GM18519 (cell line): ENCODE data around the gene TMEM44.
"Not testable (repeated sequence)": the region's sequence is repeated elsewhere in the genome, so short reads cannot be mapped to it uniquely, and the experiment has no call there.

Source experiments
- ATAC-seq: cut with Tn5 transposase; IDR thresholded peaks from one replicate; pipeline ENCODE4 v1.9.1; 2021; ENCODE audit warnings: mild to moderate bottlenecking, moderate library complexity; ENCODE audit not compliant: unreplicated experiment, low FRiP score

TMEM44 gene

GRCh38 chr3:194560047-194560446 lies 73.2 kb downstream of the TMEM44 start:
- ATAC-seq: no peak

- ATAC-seq: no peak
Measured at GRCh38 chr3:194559530-194559929, 73.7 kb downstream of the TMEM44 start.

GRCh38 chr3:194556086-194557056 lies 76.8 kb downstream of the TMEM44 start:
- ATAC-seq: no peak

DNA sequence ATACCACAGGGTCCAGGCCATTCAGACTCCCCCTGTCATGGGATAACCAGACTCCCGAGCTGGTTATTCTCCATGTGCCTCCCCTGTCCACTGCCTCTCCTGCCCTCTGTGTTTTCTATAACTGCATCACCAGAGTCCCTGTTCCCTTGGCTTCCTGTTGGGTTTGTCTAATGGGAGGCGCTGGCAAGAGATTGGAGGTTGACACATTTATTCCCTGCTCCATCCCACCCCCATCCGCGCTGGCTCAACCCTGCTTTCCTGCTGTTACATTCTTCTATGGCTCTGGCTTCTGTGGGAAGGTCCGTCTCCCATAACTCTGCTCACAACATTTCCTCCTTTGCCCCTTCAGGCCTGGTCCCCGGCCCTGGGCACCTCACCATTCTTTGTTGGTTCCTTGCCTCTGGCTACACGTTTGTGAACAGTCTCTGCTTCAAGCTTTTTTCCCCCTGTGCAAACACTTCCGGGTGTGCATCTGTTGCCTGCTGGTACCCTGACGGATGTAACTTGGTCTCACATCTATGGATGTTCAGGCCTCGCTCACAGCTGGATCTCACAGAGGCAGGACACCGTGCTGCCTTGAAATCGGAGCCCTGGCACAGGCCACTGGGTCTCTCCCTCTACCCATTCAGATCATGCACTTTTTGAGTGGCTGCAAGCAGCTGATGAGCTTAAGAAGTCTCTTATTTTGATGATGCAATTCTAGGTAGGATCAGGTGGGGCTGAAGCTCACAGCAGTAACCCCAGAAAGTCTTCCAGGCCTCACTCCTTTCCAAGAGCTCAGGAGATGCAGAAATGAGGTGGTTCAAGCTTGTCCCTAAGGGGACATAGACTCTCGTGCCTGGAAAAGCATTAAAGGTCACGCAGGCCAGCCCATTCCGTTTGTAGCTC lies 77.8 kb downstream of the TMEM44 start:
- ATAC-seq: no peak

GRCh38 chr3:194554473-194555123 lies 78.6 kb downstream of the TMEM44 start:
- no peak for ATAC-seq

GRCh38 chr3:194552327-194552949 lies 80.8 kb downstream of the TMEM44 start:
- ATAC-seq: no peak

DNA sequence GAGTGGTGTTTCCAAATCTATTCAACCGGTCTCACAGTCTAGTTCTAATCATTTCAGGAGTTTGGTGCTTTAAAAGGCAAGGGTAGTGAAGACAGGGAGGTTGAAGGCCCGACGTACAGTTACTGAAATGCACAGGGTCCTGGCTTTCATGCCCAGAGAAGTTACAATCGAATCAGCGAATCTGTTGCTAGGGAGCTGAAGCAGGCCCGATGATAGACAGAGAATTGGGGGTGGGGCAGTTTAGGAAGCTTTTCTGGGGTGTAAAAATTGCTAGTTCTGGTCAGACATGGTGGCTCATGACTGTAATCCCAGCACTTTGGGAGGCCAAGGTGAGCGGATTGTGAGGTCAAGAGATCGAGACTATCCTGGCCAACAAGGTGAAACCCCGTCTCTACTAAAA lies 83.4 kb downstream of the TMEM44 start:
- ATAC-seq: no peak

DNA sequence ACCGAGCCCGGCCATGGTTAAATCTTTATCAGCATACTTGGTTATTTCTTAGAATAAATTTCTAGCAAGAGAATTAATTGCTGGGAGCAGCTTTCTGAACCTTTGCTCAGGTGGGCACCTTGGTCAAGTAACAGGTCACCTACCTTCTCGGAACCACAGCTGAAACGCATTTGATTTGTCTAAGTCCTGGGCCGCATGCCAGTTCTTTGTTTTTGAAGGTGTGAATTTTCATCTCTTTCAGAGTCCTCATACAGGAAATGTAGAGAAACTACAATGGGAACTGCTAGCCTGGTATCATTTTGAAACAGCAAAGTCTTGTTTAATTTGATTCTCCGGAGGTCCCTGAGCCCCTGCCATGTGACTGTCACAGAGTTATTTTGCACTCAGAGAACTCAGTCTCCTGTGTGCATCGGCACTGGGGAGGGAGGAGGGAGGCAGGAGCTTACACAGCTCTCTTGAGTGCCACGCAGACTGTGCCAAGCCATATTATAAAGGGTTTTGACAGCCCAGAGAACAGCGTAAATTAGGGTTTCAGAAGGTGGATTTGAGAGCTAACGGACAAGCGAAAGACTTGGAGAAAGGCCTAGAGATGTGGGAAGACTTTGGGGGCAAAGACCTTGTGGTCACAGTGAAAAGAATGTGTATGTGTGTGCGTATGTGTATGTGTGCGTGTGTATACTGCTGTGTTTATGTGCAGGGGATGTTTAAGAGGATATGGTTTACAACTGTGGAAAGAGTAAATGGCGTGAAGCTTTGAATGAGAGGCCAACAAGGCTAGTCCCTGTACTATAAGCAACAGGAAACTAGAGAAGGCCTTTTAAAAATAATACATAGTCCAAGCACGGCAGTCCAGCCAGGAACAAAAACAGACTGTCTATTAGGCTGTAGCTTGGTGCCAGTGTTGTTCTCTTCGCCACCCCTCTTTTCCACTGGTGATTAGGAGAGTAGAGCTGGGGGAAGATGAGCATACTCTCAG lies 84.6 kb downstream of the TMEM44 start:
- no peak for ATAC-seq

DNA sequence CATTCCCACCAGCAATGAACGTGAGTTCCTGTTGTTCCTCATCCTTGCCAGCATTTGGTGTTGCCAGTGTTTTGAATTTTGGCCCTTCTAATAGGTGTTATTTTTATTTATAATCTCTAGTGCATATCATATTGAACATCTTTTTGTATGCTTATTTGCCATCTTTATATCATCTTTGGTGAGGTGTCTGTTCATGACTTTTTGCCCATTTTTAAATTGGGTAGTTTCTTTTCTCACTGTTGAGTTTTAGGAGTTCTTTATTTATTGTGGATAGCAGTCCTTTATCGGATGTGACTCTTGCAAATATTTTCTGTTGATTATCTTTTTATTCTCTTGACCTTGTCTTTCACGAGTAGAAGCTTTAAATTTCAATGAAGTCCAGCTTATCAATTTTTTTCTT lies 86.2 kb downstream of the TMEM44 start:
- no peak for ATAC-seq

- not testable (repeated sequence) for ATAC-seq
Measured at GRCh38 chr3:194545538-194545937, 87.7 kb downstream of the TMEM44 start.

DNA sequence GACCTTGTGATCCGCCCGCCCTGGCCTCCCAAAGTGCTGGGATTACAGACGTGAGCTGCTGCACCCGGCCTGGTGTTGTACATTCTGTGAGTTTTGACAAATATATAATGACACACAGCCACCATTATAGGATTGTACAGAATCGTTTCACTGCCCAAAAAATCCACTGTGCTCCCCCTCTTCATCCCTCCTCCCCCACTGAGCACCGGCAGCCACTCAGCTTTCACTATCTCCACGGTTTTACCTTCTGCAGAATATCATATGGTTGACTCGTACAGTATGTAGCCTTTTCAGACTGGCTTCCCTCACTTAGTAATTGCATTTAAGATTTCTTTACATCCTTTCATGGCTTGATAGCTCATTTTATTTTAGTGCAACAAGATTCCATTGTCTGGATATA lies 89.7 kb downstream of the TMEM44 start:
- no peak for ATAC-seq

- ATAC-seq: no peak
Measured at GRCh38 chr3:194541483-194541882, 91.7 kb downstream of the TMEM44 start.

- ATAC-seq: no peak
Measured at GRCh38 chr3:194540274-194540905, 92.8 kb downstream of the TMEM44 start.

DNA sequence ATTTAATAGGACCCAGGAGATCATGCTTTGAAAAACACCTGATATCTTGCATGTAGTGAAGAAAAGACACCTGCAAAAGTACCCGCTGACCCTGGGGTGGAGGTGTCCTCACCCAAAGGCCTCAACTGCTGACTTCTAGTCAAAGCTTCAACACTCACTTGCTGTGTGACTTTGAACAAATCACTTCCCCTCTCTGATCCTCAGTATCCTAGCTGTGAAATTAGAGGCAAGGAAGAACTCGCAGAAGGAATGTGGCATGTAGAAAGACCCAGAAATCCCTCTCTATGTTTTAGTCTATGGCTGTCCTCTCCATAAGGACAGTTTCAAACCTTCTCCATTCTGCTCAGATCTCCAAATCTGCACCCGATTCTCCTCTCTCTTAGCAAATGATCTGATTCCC lies 93.7 kb downstream of the TMEM44 start:
- no peak for ATAC-seq

GRCh38 chr3:194537732-194538247 lies 95.4 kb downstream of the TMEM44 start:
- no peak for ATAC-seq
